ENCODE results near the gene SGMS1. TPM values are rescaled to one million over a fixed set of nuclear protein-coding genes. Genes with fewer than 3 reads are reported as not detected.
A peak's percentile ranks its signal among the peaks of the same experiment; 100 is the strongest.

SGMS1 gene
- total RNA-seq, 6 experiments from 2014 or later, result 13.6 to 49.8 (median 20.0) TPM

- no peak for DNase-seq
- Histone ChIP-seq H3K36me3 (no peaks in the 10 kb centered on the region), H3K4me3 (no peak overlapping the region), H3K9me3 (no peaks in the 10 kb centered on the region), H3K4me1 (peaks cover 0 to 69% (median 21%) of the 10 kb centered on the region in 4 donors), H3K27ac (no peak overlapping the region), H3K27me3 (no peaks in the 10 kb centered on the region)
- 90% methylated on average over 4 of the region's 4 CpGs for WGBS (ENCODE audit: insufficient coverage, low coverage, low lambda C conversion rate, missing lambda C conversion rate)
- intact Hi-C loops (cut with DNase I), result loop anchor here in 1 of 2 donors (10.0 kb wide), 1 partner anchor 45 kb away; the partner anchor contains the start of gene SGMS1
- ATAC-seq, result peak in 3 of 4 donors; percentile 14 to 37 (median 16)
- TF ChIP-seq POLR2A (IDR thresholded peaks at IDR 0.05), result no peak
Observed at GRCh38 chr10:50579491-50580261, 44.1 kb downstream of the SGMS1 start.

- no peaks in the 10 kb centered on the region for H3K9me3 ChIP-seq
- 94% methylated on average over 2 of the region's 2 CpGs for WGBS (ENCODE audit: insufficient coverage, low coverage, low lambda C conversion rate, missing lambda C conversion rate)
Observed at GRCh38 chr10:50578949-50579348, 44.8 kb downstream of the SGMS1 start.

GRCh38 chr10:50577681-50578350 is 45.9 kb downstream of the SGMS1 start:
- H3K4me1 ChIP-seq, result peaks cover 0 to 65% (median 20%) of the 10 kb centered on the region in 4 donors
- H3K4me3 ChIP-seq, result no peak overlapping the region
- intact Hi-C loops (cut with DNase I), result loop anchor here in 1 of 2 donors (10.0 kb wide), 1 partner anchor 47 kb away; the partner anchor contains the start of gene SGMS1
- no peaks in the 10 kb centered on the region for H3K36me3 ChIP-seq
- ATAC-seq (peak; percentile 69 to 88 (median 83)), DNase-seq (no peak)
- TF ChIP-seq POLR2A (IDR thresholded peaks at IDR 0.05) (no peak), CTCF (IDR thresholded peaks at IDR 0.05) (no peak)
- no peaks in the 10 kb centered on the region for H3K9me3 ChIP-seq
- WGBS (ENCODE audit: insufficient coverage, low coverage, low lambda C conversion rate, missing lambda C conversion rate), result 38% methylated on average over 7 of the region's 7 CpGs
- no peaks in the 10 kb centered on the region for H3K27me3 ChIP-seq
- peak overlapping the region in 2 of 3 donors; percentile 31 to 55 for H3K27ac ChIP-seq

More at GRCh38 chr10:50578949-50579348, 44.8 kb downstream of the SGMS1 start:
- H3K4me3 ChIP-seq, result no peak overlapping the region
- no peak for DNase-seq
- peak overlapping the region in 1 of 3 donors; percentile 55 for H3K27ac ChIP-seq
- H3K4me1 ChIP-seq, result peaks cover 0 to 69% (median 21%) of the 10 kb centered on the region in 4 donors
- ATAC-seq, result no peak
- H3K27me3 ChIP-seq, result no peaks in the 10 kb centered on the region
- no peaks in the 10 kb centered on the region for H3K36me3 ChIP-seq
- intact Hi-C loops (cut with DNase I), result loop anchor here in 1 of 2 donors (10.0 kb wide), 1 partner anchor 46 kb away; the partner anchor contains the start of gene SGMS1
- no peak for TF ChIP-seq CTCF (IDR thresholded peaks at IDR 0.05)
- TF ChIP-seq POLR2A (IDR thresholded peaks at IDR 0.05), result no peak

GRCh38 chr10:50577010-50577409 is 46.7 kb downstream of the SGMS1 start:
- no peaks in the 10 kb centered on the region for H3K27me3 ChIP-seq
- ATAC-seq (no peak), DNase-seq (no peak)
- no peak overlapping the region for H3K4me3 ChIP-seq
- TF ChIP-seq POLR2A (IDR thresholded peaks at IDR 0.05) (no peak), CTCF (IDR thresholded peaks at IDR 0.05) (no peak)
- H3K27ac ChIP-seq, result peak overlapping the region in 1 of 3 donors; percentile 31
- no peaks in the 10 kb centered on the region for H3K9me3 ChIP-seq
- no peaks in the 10 kb centered on the region for H3K36me3 ChIP-seq
- 63% methylated on average over 2 of the region's 2 CpGs for WGBS (ENCODE audit: insufficient coverage, low coverage, low lambda C conversion rate, missing lambda C conversion rate)
- intact Hi-C loops (cut with DNase I), result loop anchor here in 1 of 2 donors (10.0 kb wide), 1 partner anchor 48 kb away; the partner anchor contains the start of gene SGMS1
- peaks cover 0 to 65% (median 20%) of the 10 kb centered on the region in 4 donors for H3K4me1 ChIP-seq
